ENCODE data around the gene SLC26A1.

The SLC26A1 gene

GRCh38 chr4:998096-998691 lies 5.0 kb upstream of the SLC26A1 start:
- no peak for DNase-seq (ENCODE audit: low read depth)

GRCh38 chr4:997375-998071 lies 4.3 kb upstream of the SLC26A1 start:
- no peak for DNase-seq (ENCODE audit: low read depth)

- DNase-seq (ENCODE audit: low read depth): no peak
Observed at GRCh38 chr4:996997-997374, 3.8 kb upstream of the SLC26A1 start.

- DNase-seq (ENCODE audit: low read depth): no peak
Observed at GRCh38 chr4:996030-996996, 3.1 kb upstream of the SLC26A1 start.

- no peak for DNase-seq (ENCODE audit: low read depth)
Observed at GRCh38 chr4:995311-996026, 2.3 kb upstream of the SLC26A1 start.

GRCh38 chr4:992297-993110 lies 700 bp downstream of the SLC26A1 start:
- DNase-seq (ENCODE audit: low read depth): no peak

- DNase-seq (ENCODE audit: low read depth): no peak
Observed at GRCh38 chr4:991451-992296, 1.5 kb downstream of the SLC26A1 start.

- DNase-seq (ENCODE audit: low read depth): no peak
Observed at GRCh38 chr4:990746-991367, 2.3 kb downstream of the SLC26A1 start.

- DNase-seq (ENCODE audit: low read depth): no peak
Observed at GRCh38 chr4:989722-990471, 3.3 kb downstream of the SLC26A1 start.

GRCh38 chr4:988726-989721 lies 4.2 kb downstream of the SLC26A1 start:
- DNase-seq (ENCODE audit: low read depth): no peak

GRCh38 chr4:987624-988513 lies 5.3 kb downstream of the SLC26A1 start:
- DNase-seq (ENCODE audit: low read depth): no peak

- no peak for DNase-seq (ENCODE audit: low read depth)
Observed at GRCh38 chr4:986879-987623, 6.2 kb downstream of the SLC26A1 start, which contains the start of gene IDUA. IDUA (plus strand) TSS chr4:987044; CDS start chr4:987085, 41 bp downstream.

- no peak for DNase-seq (ENCODE audit: low read depth)
Observed at GRCh38 chr4:986428-986878, 6.8 kb downstream of the SLC26A1 start.

GRCh38 chr4:985123-985830 lies 7.9 kb downstream of the SLC26A1 start:
- DNase-seq (ENCODE audit: low read depth): no peak

GRCh38 chr4:984336-985054 lies 8.7 kb downstream of the SLC26A1 start:
- DNase-seq (ENCODE audit: low read depth): no peak

Data from stromal cell of bone marrow (primary cell).